Caco-2 (cell line): ENCODE measurements around the gene XXYLT1. TPM values are rescaled to one million over a fixed set of nuclear protein-coding genes. Genes with fewer than 3 reads are reported as not detected.

Experiments
- BruUV-seq: library from RNA; stranded (reverse); fragments of 400-500 nt; replicated peaks from 2 replicates; lab custom pipeline; 2021; lab: Mats Ljungman, UMichigan
- CTCF ChIA-PET: fragments of 300-600 bp; sonication (Branson Sonifier 250); formaldehyde crosslinking; loops from one replicate; lab custom pipeline; 2022; ENCODE audit warnings: antibody characterized with exemption; lab: Charles Lee
- POLR2A ChIA-PET: fragments of 300-600 bp; sonication (Branson Sonifier 250); formaldehyde crosslinking; loops from one replicate; lab custom pipeline; 2022; ENCODE audit warnings: antibody characterized with exemption; lab: Charles Lee
- DNase-seq, 2 experiments: peaks; one replicate each; pipeline versions ENCODE4 v3.0.0 to v3.0.0-alpha.2; 2020 to 2022
- H3K27me3 ChIP-seq: replicated peaks from 2 replicates; pipeline ENCODE4 v1.6.0; 2011; ENCODE audit warnings: low read length; ENCODE audit not compliant: control insufficient read depth, insufficient read depth
- H3K36me3 ChIP-seq: 2 replicates; pipeline ENCODE4 v1.5.1; 2011; ENCODE audit warnings: low read length; ENCODE audit not compliant: control insufficient read depth, insufficient read depth
- H3K4me1 ChIP-seq: fragments of 250-450 bp; sonication (Bioruptor Pico); 2 replicates; pipeline ENCODE4 v1.5.1; 2020; ENCODE audit warnings: mild to moderate bottlenecking
- H3K4me3 ChIP-seq: 2 replicates; pipeline ENCODE4 v1.5.1; 2011; ENCODE audit warnings: low read depth, mild to moderate bottlenecking, control low read depth, low read length
- H3K9me3 ChIP-seq: fragments of 250-450 bp; sonication (Bioruptor Pico); 2 replicates; pipeline ENCODE4 v1.5.1; 2020; ENCODE audit warnings: mild to moderate bottlenecking, moderate library complexity
- H3K27ac Mint-ChIP-seq: one replicate; pipeline ENCODE4 v1.8.0; 2022; ENCODE audit warnings: mixed read lengths; ENCODE audit not compliant: unreplicated experiment
- H3K27me3 Mint-ChIP-seq: one replicate; pipeline ENCODE4 v1.8.0; 2022; ENCODE audit warnings: mixed read lengths; ENCODE audit not compliant: insufficient read depth, unreplicated experiment
- H3K36me3 Mint-ChIP-seq: one replicate; pipeline ENCODE4 v1.8.0; 2022; ENCODE audit warnings: mild to moderate bottlenecking, mixed read lengths; ENCODE audit not compliant: insufficient read depth, unreplicated experiment
- H3K4me1 Mint-ChIP-seq: one replicate; pipeline ENCODE4 v1.8.0; 2022; ENCODE audit warnings: low read depth, mixed read lengths; ENCODE audit not compliant: unreplicated experiment
- H3K4me3 Mint-ChIP-seq: one replicate; pipeline ENCODE4 v1.8.0; 2022; ENCODE audit warnings: mild to moderate bottlenecking, moderate library complexity, mixed read lengths; ENCODE audit not compliant: unreplicated experiment
- H3K9me3 Mint-ChIP-seq: one replicate; pipeline ENCODE4 v1.8.0; 2022; ENCODE audit warnings: mixed read lengths; ENCODE audit not compliant: unreplicated experiment
- CTCF ChIP-seq, 2 experiments: fragments of 200-600 bp in 1 of 2; IDR thresholded peaks; 1 replicate in 1 of 2; 2 replicates in 1 of 2; pipeline versions ENCODE4 v1.5.1 to v1.8.0; 2011 to 2022; ENCODE audit warnings: antibody characterized with exemption in 1 of 2, control low read depth in 1 of 2, inconsistent platforms in 1 of 2, low read depth in 1 of 2, low read length in 1 of 2, mild to moderate bottlenecking in 1 of 2, moderate library complexity in 1 of 2; ENCODE audit not compliant: insufficient read depth in 1 of 2, severe bottlenecking in 1 of 2, unreplicated experiment in 1 of 2
- intact Hi-C: fragments of 100-400 bp; cut with micrococcal nuclease; formaldehyde crosslinking; loops from one replicate; pipeline ENCODE4 v1.10.0; 2022; ENCODE audit not compliant: unreplicated experiment
- total RNA-seq: library from RNA; stranded (reverse); gene quantifications from 2 replicates; pipeline ENCODE4 v1.2.3, GENCODE V29; 2022

The XXYLT1 gene
- total RNA-seq, 1 experiment from 2014 or later = 14.2 TPM

GRCh38 chr3:195123281-195123691 is 147.7 kb downstream of the XXYLT1 start:
- CTCF ChIA-PET = interaction anchor here (0.7 kb wide), 2 partner anchors 9 to 13 kb away, joined by 3 to 4 read pairs; no protein-coding TSS in a partner anchor

GRCh38 chr3:195122261-195122660 is 148.7 kb downstream of the XXYLT1 start:
- Histone ChIP-seq H3K9me3 (no peaks in the 10 kb centered on the region), H3K4me1 (peaks cover 31% of the 10 kb centered on the region), H3K4me3 (no peak overlapping the region), H3K36me3 (no peaks in the 10 kb centered on the region), H3K27me3 (no peaks in the 10 kb centered on the region)
- Mint-ChIP-seq H3K9me3 (no peaks in the 10 kb centered on the region), H3K27ac (no peak overlapping the region), H3K27me3 (no peaks in the 10 kb centered on the region), H3K4me1 (peaks cover 18% of the 10 kb centered on the region), H3K36me3 (no peaks in the 10 kb centered on the region), H3K4me3 (no peak overlapping the region)
- BruUV-seq = no TSS peak
- TF ChIP-seq CTCF (IDR thresholded peaks at IDR 0.05; ENCODE audit: insufficient read depth in 1 of 2, low read depth in 1 of 2, low read length in 1 of 2, severe bottlenecking in 1 of 2, unreplicated experiment in 1 of 2) = no peak
- no peak for DNase-seq
- intact Hi-C loops = no loop called here
- ChIA-PET POLR2A (no interaction called here), CTCF (interaction anchor here (0.7 kb wide), 2 partner anchors 8 to 14 kb away, joined by 3 to 4 read pairs; no protein-coding TSS in a partner anchor)

More at GRCh38 chr3:195123281-195123691, 147.7 kb downstream of the XXYLT1 start:
- H3K4me3 ChIP-seq = no peak overlapping the region
- H3K4me1 ChIP-seq = peaks cover 21% of the 10 kb centered on the region
- intact Hi-C loops = no loop called here
- no peaks in the 10 kb centered on the region for H3K27me3 ChIP-seq
- no peaks in the 10 kb centered on the region for H3K27me3 Mint-ChIP-seq
- H3K9me3 ChIP-seq = no peaks in the 10 kb centered on the region
- BruUV-seq = no TSS peak
- no peak overlapping the region for H3K4me3 Mint-ChIP-seq
- H3K36me3 Mint-ChIP-seq = no peaks in the 10 kb centered on the region
- H3K27ac Mint-ChIP-seq = no peak overlapping the region
- H3K36me3 ChIP-seq = no peaks in the 10 kb centered on the region
- peaks cover 11% of the 10 kb centered on the region for H3K4me1 Mint-ChIP-seq
- POLR2A ChIA-PET = no interaction called here
- TF ChIP-seq CTCF (IDR thresholded peaks at IDR 0.05; ENCODE audit: insufficient read depth in 1 of 2, low read depth in 1 of 2, low read length in 1 of 2, severe bottlenecking in 1 of 2, unreplicated experiment in 1 of 2) = no peak
- no peaks in the 10 kb centered on the region for H3K9me3 Mint-ChIP-seq
- no peak for DNase-seq

- Histone ChIP-seq H3K4me1 (peaks cover 32% of the 10 kb centered on the region), H3K9me3 (no peaks in the 10 kb centered on the region), H3K36me3 (no peaks in the 10 kb centered on the region), H3K27me3 (no peaks in the 10 kb centered on the region), H3K4me3 (no peak overlapping the region)
- Mint-ChIP-seq H3K27me3 (no peaks in the 10 kb centered on the region), H3K4me1 (peaks cover 25% of the 10 kb centered on the region), H3K4me3 (no peak overlapping the region), H3K9me3 (no peaks in the 10 kb centered on the region), H3K36me3 (no peaks in the 10 kb centered on the region), H3K27ac (no peak overlapping the region)
- ChIA-PET CTCF (interaction anchor here (0.9 kb wide), 1 partner anchor 8 kb away, joined by 3 read pairs; no protein-coding TSS in a partner anchor), POLR2A (no interaction called here)
- DNase-seq = no peak
- TF ChIP-seq CTCF (IDR thresholded peaks at IDR 0.05; ENCODE audit: insufficient read depth in 1 of 2, low read depth in 1 of 2, low read length in 1 of 2, severe bottlenecking in 1 of 2, unreplicated experiment in 1 of 2) = no peak
- BruUV-seq = no TSS peak
- intact Hi-C loops = no loop called here
These were observed 150.7 kb downstream of the XXYLT1 start for GRCh38 chr3:195120267-195120601.
